NCI-H187 (cell line): Measurements from ENCODE around the gene RPS29.
"Not testable (repeated sequence)": the region's sequence is repeated elsewhere in the genome, so short reads cannot be mapped to it uniquely, and the experiment has no call there.

ENCODE experiments used
- DNase-seq, 2 experiments: peaks; one replicate each; lab custom pipeline; 2025; lab: John Stamatoyannopoulos, UW

Gene RPS29

DNA sequence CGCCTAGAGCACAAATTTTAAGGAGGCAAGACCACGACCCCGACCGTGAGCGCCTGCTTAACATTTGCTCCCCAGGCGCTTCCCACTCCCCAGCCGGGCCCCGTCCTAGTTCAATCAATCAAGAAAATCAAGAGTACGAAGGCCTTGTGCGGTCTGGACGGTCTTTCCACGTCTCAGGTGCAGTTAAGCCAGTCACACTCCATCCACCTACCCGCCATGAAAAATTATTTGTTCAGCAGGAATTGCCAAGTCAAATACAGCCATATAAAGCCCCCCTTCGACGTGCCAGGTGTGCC, 12.0 kb upstream of the RPS29 start:
- DNase-seq, result no peak

DNA sequence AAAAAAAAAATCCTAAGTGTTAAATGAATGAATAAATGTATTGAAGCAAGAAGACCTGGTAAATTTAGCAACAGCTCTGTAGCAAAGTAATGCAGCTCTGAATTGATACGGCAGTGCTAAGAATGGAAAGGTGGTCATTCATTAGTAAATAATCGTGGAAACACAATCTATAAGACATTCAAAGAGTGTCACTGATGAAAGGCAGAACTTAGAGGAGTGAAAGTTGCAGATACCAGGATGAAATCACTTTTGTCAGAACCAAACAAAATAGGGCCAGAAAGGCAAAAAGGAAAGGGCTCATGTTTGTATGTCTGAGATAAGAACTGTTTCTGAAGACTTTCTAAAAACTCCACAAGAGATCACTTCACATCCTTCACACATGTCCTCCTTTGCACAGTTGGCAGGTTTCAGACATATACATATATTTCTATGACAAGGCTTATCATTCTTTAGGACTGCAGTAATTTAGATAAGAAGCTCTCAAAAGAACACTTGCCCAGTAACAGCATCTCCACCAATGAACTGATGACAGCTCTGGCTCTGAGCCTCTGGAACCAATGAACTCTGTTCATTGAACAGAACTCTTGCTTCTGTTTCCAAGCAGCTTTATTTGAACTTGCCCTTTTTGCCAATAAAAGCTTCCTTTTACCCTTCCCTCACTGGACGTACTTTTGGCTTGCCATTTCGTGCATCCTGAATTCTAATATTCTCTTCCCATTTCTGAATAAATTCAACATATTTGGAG, 8.3 kb upstream of the RPS29 start:
- no peak for DNase-seq

DNA sequence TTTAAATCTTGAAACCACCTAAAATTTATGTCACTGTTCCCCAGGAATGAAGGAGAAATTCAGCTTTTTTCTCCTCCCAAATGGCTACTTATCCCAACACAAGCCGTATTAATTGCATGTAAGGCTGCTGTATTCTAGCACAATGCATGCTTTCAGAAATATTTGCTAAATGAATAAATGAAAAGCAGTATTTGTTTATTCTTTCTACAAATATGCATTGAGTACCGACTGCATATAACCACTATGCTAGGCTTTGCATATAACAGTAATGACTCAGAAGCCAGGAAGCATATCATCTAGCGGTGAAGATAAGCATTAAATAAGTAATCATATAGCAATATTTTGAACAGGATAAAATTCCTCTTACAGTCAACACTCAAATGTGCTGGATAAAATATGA, 6.8 kb upstream of the RPS29 start:
- no peak for DNase-seq

DNA sequence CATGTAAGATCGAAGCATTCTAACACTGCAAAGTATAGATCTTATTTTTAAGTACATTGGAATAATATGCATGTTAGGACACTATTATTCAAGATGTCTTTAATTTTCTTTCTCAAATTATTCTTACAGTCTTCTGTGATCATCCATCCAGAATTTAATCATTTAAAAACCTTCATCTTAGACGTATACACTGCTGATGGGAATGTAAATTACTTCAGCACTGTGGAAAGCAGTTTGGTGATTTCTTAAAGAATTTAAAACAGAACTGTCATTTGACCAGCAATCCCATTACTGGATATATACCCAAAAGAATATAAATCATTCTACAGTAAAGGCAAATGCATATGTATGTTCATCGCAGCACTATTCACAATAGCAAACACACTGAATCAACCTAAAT, 3.2 kb upstream of the RPS29 start:
- no peak for DNase-seq

DNA sequence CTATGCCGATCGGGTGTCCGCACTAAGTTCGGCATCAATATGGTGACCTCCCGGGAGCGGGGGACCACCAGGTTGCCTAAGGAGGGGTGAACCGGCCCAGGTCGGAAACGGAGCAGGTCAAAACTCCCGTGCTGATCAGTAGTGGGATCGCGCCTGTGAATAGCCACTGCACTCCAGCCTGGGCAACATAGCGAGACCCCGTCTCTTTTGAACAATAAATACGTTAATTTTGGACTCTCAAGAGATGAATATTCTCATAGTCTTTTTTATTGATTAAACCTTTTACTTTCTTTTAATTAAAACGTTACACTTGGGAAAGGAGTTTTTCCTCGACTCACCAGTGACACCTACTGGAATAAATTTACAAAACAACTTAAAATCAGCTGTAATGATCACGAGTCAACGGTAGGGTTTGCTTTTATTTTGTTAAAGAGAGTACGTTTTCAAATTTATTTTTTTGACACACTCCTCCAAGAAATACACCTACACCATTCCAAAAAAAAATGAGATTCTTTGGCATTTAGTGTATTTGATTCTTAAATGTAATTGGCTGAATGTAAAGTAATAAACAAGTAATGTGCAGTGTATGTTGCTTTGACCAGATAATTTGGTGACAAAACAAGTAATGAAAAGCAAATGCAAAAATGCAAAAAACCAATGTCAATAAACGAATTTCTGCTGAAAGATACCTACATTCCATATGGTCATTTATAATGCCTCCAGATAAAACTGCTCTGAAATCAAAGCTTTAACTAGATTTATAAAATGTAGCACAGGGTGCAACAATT, 687 bp upstream of the RPS29 start:
- peak; percentile 24 to 69 for DNase-seq

DNA sequence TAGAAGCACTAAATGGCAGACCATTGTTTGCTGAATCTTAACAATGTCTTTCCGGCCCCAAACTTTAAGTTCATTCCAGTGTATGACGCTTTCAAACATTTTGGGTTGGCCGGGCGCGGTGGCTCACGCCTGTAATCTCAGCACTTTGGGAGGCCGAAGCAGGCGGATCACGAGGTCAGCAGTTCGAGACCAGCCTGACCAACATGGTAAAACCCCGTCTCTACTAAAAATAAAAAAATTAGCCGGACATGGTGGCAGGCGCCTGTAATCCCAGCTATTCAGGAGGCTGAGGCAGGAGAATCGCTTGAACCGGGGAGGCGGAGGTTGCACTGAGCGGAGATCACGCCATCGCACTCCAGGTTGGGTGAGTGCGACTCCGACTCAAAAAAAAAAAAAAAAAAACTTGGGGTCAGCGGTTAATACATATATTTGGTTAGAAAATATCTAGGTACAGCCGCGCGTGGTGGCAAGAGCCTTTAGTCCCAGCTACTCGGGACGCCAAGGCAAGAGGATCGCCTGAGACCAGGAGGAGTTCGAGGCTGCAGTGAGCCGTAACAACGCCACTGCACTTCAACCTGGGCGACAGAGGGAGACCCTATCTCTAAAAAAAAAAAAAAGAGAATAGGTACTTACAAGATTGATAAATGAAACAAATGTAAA, 1.1 kb downstream of the RPS29 start:
- DNase-seq, result not testable (repeated sequence)

DNA sequence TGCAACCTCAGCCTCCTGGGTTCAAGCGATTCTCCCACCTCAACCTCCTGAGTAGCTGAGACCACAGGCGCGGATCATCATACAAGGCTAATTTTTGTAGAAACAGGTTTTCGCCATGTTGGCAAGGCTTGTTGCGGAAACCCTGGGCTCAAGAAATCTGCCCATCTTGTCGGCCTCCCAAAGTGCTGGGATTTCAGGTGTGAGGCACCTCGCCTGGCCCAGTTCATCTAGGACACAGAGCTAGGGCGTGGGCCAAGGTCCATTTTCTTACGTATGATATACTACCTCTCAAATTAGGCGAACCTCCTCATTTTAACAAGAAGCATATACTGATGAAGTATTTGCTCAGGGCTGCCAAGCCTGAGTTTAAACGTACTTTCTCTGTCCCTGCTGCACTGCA, 2.1 kb downstream of the RPS29 start:
- no peak for DNase-seq

DNA sequence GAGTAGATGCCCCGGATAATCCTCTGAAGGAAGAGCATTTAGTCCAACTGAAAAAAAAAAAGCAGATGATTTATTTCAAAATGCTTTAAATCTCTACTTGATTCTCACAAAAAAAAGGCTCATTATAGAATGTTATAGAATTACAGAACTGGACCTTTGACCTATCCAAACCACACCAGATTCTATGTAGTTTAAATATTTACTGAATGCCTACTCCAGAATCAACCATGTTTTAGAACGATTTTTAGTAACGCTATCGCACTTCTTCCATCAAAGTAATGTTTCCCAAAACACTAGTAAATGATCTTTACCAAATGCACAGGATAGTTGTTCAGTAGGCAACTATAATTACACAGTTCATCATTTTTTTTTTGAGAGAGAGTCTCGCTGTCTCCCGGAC, 2.6 kb downstream of the RPS29 start:
- DNase-seq, result no peak

DNA sequence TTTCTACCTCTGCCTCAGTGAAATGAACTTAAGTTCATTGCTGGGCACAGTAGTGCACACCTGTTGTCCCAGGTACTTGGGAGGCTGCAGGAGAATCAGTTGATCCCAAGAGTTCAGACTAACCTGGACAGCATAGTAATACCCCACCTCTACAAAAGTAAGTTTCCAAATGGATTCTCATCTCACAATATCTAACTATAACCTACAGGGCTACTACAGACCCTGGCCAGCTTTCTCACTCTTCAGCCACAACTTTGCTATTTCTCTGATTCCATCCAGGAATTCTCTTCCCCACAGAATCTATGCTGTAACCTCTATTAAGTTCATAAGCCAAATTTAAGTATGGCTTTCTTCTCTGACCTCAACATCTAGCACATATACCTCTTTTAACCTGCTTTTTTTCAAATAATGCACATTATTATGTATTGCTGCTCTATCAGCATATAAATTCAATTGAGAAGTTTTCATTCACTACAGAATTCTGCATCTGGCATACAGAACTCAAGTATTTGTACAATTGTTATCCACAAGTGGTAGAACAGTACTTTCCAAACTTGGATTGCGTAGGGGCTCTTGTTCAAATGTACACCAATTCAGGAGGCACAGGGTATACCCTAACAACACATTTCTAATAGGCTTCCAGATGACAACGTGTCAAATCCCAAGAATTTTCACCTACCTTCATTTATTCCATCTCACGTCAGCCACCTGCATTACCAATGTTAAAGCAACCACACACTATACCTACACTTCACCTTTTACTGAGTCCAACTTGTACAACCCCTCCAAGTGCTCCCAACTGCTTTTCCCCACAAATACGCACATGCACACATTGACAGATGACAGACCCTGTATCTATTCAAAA, 3.8 kb downstream of the RPS29 start:
- no peak for DNase-seq

DNA sequence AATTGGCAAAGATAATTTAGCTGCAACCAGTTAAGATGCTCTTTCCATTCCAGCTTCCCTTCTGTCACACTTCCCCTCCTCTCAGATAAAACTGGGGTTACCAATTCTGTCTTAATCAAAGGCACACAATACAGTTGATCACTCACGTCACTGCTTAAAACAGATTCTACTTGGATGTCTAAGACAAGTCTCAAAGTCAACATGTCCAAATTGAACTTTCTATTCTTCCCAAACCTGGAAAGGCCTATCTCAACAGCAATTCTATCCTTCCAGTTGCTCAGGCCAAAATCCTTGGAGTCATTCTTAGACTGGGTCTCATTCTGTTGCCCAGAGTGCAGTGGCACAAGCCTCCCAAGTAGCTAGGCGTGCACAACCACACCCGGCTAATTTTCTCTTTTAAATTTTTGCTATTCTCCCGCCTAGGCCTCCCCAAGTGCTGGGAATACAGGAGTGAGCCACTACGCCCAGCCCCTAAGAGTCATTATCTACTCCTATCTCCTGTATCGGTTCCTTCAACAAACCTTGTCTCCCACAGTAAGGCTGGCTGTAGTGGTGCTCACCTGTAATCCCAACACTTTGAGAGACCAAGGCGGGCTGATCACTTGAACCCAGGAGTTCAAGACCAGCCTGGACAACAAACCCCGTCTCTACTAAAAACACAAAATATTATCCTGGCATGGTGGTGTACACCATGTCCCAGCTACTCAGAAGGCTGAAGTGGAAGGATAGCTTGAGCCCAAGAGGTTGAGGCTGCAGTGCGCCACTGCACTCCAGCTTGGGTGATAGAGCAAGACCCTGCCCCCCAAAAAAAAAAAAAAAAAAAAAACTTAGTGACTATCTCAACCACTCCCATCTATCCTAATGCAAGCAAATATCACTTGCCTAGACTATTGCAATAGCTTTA, 4.7 kb downstream of the RPS29 start:
- no peak for DNase-seq

DNA sequence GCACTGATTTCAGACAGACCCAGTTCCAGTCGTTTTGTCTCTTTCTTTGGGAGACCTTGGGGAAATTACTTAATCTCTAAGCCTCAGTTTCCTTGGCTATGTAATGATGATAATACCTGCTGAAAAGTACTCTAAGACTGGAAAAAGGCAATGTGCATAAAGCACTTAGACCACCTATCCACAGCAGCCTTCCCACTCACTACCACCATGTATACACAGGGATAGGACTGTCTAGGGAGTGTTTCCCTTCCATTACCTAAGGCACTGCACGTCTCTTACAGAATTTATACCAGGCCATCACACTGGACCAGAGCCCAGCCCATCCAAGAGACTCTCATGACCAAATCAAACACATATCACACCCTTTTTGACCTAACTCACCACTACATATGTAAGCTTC, 6.3 kb downstream of the RPS29 start:
- no peak for DNase-seq

DNA sequence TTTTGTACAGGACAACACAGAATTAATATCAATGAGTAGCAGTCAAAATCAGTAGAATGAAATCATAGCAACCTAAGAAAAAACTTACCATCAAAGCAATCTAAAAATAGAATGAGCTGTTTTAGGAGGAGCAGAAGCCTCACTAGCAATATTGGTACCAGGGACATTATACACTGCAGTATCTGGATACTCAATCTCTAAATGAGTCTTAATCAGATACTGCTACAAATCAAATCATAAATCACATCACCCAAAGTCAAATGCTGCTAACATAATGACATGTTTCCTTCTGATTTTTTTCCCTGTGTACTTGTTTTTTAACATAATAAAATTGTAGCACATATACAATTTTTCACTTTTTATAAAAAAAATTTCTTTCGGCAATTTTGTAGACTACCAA, 8.0 kb downstream of the RPS29 start:
- DNase-seq, result no peak

DNA sequence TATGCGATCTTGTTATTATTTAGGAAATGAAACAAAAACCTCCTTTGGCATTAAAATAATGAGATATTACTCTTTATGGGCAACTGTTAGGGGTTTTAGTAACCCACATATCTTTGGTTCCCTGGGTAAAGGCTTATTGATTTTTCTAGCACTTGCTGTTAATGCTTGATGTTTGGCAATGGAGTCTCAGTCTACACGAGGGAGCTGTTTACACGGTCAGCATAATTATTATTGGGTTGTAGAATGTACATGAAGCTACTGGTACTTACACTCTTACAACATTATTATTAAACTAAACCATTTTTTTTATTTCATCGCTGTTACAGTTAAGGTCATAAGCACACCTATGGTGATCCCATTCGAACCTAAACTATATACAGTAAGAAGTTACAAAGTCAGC, 12.1 kb downstream of the RPS29 start:
- DNase-seq, result no peak

DNA sequence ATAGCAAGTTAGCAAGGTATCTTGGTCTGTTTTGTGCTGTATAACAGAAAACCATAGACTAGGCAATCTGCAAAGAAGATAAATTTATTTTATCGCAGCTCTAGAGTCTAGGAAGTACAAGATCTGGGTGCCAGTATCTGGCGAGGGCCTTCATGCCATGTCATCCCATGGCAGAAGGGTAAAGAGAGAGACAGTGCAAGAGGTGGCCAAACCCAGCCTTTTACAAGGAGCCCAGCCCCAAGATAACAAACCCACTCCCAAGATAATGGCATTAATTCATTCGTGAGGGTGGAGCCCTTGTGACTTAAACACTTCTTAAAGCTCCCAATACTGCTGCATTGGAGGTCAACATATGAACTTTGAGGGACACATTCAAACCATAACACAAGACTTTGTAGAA, 16.9 kb downstream of the RPS29 start:
- no peak for DNase-seq

DNA sequence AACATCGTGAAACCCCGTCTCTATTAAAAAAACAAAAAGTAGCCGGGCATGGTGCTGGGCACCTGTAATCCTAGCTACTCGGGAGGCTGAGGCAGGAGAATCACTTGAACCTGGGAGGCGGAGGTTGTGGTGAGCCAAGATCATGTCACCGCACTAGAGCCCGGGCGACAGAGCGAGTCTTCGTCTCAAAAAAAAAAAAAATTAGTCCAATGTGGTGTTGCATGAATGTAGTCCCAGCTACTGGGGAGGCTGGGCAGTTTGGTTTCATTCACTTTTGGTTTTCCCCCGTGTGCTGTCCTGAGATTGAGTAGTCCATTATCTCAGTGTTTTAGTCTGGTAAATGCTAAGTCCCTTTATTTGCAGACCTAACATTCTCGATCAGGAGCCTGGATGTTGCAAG, 19.5 kb downstream of the RPS29 start:
- no peak for DNase-seq

DNA sequence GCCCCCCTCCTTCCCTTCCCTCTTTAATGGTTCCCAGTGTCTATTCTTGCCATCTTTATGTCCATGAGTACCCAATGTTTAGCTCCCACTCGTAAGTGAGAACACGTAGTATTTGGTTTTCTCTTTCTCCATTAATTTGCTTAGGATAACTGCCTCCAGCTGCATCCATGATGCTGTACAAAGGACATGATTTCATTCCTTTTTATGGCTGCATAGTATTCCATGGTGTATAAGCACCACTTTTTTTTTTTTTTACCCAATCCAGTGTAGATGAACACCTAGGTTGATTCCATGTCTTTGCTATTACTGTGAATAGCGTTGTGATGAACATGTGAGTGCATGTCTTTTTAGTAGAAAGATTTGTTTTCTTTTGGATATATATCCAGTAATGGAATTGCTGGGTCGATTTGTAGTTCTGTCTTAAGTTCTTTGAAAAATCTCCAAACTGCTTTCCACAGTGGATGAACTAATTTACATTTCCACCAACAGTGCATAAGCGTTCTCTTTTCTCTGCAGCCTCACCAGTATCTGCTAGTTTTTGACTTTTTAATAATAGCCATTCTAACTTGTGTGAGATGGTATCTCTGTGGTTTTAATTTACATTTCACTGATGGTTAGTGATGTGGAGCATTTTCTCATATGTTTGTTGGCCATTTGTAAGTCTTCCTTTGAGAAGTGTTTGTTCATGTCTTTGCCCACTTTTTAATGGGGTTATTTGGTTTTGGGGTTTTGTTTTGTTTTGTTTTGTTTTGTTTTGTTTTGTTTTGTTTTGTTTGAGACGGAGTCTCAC, 26.0 kb downstream of the RPS29 start:
- DNase-seq, result no peak

DNA sequence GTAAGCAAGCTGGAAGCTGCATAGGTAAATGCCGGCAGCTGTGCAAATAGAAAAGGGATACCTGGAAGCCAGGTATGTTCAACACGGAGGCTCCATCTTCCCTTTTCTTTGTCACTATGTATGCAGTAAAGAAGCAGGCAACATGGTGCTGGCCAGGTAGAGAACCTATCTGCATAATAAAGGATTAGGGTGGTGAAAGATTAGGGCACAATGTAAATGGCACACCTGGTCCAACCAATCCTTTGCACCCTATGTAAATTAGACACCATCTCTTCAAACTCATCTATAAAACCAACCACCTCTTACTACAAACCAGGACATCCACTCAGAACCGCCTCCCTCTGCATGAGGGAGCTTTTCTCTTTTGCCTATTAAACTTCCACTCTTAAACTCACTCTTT, 32.3 kb downstream of the RPS29 start:
- peak; percentile 9 to 37 for DNase-seq

DNA sequence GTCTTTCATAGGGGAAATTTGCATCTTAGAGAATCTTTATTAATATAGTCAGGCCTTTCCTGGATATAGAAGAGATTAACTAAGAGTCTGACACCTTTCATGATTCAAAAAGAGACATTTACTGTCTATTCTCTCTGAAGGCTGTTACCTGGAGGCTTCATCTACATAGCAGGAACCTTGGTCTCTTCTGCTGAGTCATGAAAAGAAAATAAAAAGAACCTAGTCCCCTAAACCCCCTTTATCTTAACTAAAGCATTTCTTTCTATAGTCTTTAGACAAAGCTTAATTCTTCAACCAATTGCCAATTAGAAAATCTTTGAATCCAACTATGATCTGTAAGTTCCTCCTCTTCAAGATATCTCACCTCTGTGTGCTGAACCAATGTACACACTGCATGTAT, 33.1 kb downstream of the RPS29 start:
- DNase-seq, result no peak

DNA sequence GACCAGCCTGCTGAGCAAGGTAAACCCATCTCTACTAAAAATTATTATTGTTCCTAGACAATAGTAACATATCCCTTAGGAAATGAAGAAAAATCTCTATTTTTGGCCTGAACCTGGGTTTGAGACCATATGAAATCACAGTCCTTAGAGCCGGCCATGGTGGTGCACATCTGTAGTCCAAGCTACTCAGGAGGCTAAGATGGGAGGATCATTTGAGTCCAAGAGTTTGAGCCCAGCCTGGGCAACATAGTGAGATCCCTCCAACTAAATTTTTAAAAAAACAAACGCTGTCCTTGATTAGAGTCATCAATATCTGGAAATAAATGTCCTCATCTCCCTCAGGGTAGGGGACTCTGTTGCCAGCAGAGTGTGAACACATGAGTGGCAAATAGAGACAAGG, 34.6 kb downstream of the RPS29 start:
- no peak for DNase-seq
